CD4-positive, CD25-positive, alpha-beta regulatory T cell (primary cell): ENCODE data around the gene STOX2. TPM values are rescaled to one million over a fixed set of nuclear protein-coding genes. Genes with fewer than 3 reads are reported as not detected.

ENCODE experiments used
- ATAC-seq, 2 donors: fragments of 150-1000 bp; cut with Tn5 transposase; one replicate each; pipeline ENCODE4 v1.10.0; 2021; ENCODE audit warnings: low read depth in 2 of 2, moderate number of reproducible peaks in 2 of 2, moderate library complexity in 1 of 2
- DNase-seq, 3 donors: peaks; one replicate each; pipeline versions ENCODE4 v3.0.0 to v3.0.0-alpha.2; 2012 to 2022; ENCODE audit warnings: mixed read lengths in 1 of 3
- H3K27ac ChIP-seq: one replicate; pipeline ENCODE4 v1.7.0; 2013; ENCODE audit warnings: mild to moderate bottlenecking, low read length; ENCODE audit not compliant: insufficient read depth, poor library complexity, severe bottlenecking
- H3K27me3 ChIP-seq: one replicate; pipeline ENCODE4 v1.7.0; 2013; ENCODE audit warnings: low read length; ENCODE audit not compliant: control insufficient read depth, insufficient read depth
- H3K36me3 ChIP-seq: one replicate; pipeline ENCODE4 v1.7.0; 2013; ENCODE audit warnings: mild to moderate bottlenecking, low read length, moderate library complexity; ENCODE audit not compliant: control insufficient read depth, insufficient read depth
- H3K4me1 ChIP-seq: 2 replicates; pipeline ENCODE4 v1.7.0; 2013; ENCODE audit warnings: mild to moderate bottlenecking, low read length; ENCODE audit not compliant: insufficient read depth, control insufficient read depth, poor library complexity, severe bottlenecking
- H3K4me3 ChIP-seq: one replicate; pipeline ENCODE4 v1.7.0; 2013; ENCODE audit warnings: low read depth, mild to moderate bottlenecking, low read length, moderate library complexity
- H3K9me3 ChIP-seq, 2 experiments: 1 replicate in 1 of 2; 2 replicates in 1 of 2; pipeline ENCODE4 v1.7.0; 2013; ENCODE audit warnings: low read length in 2 of 2, mild to moderate bottlenecking in 1 of 2, moderate library complexity in 1 of 2; ENCODE audit not compliant: control insufficient read depth in 2 of 2
- H3K27ac Mint-ChIP-seq, 3 donors: one replicate each; pipeline ENCODE4 v1.8.0; 2020 to 2022; ENCODE audit warnings: mild to moderate bottlenecking in 3 of 3, mixed read lengths in 3 of 3, moderate library complexity in 2 of 3
- H3K27me3 Mint-ChIP-seq: one replicate; pipeline ENCODE4 v1.8.0; 2022; ENCODE audit warnings: mild to moderate bottlenecking, mixed read lengths
- H3K36me3 Mint-ChIP-seq: one replicate; pipeline ENCODE4 v1.8.0; 2020; ENCODE audit warnings: mixed read lengths
- H3K4me1 Mint-ChIP-seq, 4 donors: one replicate each; pipeline ENCODE4 v1.8.0; 2020 to 2022; ENCODE audit warnings: mixed read lengths in 4 of 4, mild to moderate bottlenecking in 1 of 4
- H3K4me3 Mint-ChIP-seq, 4 donors: one replicate each; pipeline ENCODE4 v1.8.0; 2020 to 2022; ENCODE audit warnings: mild to moderate bottlenecking in 4 of 4, mixed read lengths in 4 of 4, moderate library complexity in 3 of 4
- H3K9me3 Mint-ChIP-seq, 7 donors: one replicate each; pipeline ENCODE4 v1.8.0; 2020 to 2022; ENCODE audit warnings: mixed read lengths in 7 of 7, mild to moderate bottlenecking in 3 of 7, moderate library complexity in 2 of 7
- polyA plus RNA-seq, 4 donors: library from polyadenylated mRNA; unstranded; fragments of 300-500 nt; fragmentation: Illumina TruSeq; gene quantifications; one replicate each; pipeline ENCODE4 v1.2.3, GENCODE V29; 2021
- total RNA-seq: library from RNA; stranded (reverse); gene quantifications from one replicate; pipeline ENCODE4 v1.2.3, GENCODE V29; 2022

STOX2 gene
- total and polyA plus RNA-seq, 5 donors from 2014 or later: not detected

DNA sequence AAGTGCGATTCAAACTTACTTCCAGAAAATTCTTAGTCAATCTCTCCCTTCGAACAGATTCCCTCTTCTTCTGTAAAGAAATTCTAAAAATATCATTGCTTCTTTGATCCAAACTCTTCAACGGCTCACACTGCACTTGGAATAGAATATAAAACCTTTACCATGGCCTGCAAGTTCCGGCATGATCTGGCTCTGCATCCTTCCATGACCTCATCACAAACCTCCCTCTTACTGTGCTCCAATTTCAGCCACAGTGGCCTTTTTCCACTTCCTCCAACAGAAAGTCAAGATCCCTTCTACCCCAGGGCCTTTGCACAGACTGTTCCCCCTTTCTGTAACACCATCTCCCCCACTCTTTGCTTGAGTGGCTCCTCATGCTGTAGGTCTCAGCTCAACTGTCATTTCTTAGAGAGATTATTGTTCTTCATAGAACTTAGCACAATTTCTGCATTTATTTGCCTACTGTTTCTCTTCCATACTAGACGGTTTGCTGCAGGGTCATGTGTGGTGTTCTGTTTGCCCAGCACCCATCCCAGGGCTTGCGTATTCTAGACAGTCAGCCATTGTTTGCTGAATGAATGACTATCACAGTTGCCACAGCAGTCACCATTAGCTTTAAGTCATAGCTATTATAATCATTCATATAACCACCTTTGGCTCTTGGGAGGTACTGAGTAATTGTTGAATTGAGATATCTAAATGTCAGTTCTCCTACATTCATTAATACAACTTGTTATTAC, 1.9 kb upstream of the STOX2 start:
- no peaks in the 10 kb centered on the region for H3K36me3 ChIP-seq
- H3K27me3 Mint-ChIP-seq: peaks cover 45% of the 10 kb centered on the region
- H3K4me1 Mint-ChIP-seq: peaks cover 0 to 6% (median 4%) of the 10 kb centered on the region in 4 donors
- no peak for DNase-seq
- H3K4me3 Mint-ChIP-seq: no peak overlapping the region
- peaks cover 0 to 4% (median 3%) of the 10 kb centered on the region in 7 donors for H3K9me3 Mint-ChIP-seq
- H3K9me3 ChIP-seq: no peaks in the 10 kb centered on the region
- no peak overlapping the region for H3K27ac ChIP-seq
- no peak overlapping the region for H3K4me3 ChIP-seq
- H3K27me3 ChIP-seq: peaks cover 23% of the 10 kb centered on the region
- H3K27ac Mint-ChIP-seq: no peak overlapping the region
- no peaks in the 10 kb centered on the region for H3K36me3 Mint-ChIP-seq
- ATAC-seq: no peak
- H3K4me1 ChIP-seq: peaks cover 9% of the 10 kb centered on the region

DNA sequence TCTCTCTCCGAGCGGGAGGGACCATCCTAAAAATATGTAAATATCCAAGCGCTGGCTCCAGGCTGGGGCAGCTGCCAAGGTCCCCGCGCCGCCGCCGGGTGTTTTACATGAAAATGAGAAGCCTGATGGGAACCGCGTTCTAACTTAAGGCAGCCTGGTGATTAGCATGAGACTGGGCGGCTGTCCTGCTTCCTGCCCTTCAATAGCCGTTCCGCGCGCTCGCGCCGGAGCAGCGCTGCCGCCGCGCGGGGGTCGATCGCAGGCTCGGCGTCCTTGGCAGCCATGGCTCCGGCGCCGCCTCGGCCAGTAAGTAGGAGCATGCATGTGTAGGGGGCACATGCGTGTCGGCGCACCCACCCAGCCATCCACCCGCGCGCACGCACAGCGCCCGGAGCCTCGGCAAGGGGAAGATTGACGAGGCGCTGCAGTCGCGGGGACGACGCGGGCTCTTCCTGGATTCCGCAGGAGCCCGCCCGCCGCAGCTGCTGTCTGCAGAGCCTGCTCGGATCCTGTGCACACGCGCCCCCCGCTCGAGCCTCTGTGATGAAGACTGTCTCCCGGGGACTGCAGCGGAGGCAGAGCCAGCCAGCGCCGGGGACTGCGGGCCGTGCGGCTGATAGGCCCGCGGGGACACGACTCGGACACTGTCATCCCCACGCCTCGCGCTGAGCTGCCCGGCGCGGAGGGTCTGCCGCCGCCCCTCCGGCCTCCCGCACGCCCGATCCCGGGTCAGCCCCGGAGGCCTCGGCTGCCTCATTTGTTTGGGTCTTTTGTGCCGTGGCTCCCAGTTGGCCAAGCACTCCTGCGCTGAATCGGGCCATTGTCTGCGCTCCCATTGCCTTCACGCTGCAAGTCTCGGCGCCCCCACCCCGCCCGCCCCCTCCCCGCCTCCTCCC, 734 bp downstream of the STOX2 start:
- peak in 1 of 3 donors; percentile 13 for DNase-seq
- no peak for ATAC-seq
- Mint-ChIP-seq H3K36me3 (no peaks in the 10 kb centered on the region), H3K4me1 (peaks cover 0 to 6% (median 4%) of the 10 kb centered on the region in 4 donors), H3K27me3 (peaks cover 61% of the 10 kb centered on the region), H3K9me3 (peaks cover 0 to 4% (median 0%) of the 10 kb centered on the region in 7 donors), H3K4me3 (no peak overlapping the region), H3K27ac (no peak overlapping the region)
- Histone ChIP-seq H3K4me1 (peaks cover 9% of the 10 kb centered on the region), H3K27ac (no peak overlapping the region), H3K36me3 (no peaks in the 10 kb centered on the region), H3K4me3 (no peak overlapping the region), H3K9me3 (no peaks in the 10 kb centered on the region), H3K27me3 (peaks cover 33% of the 10 kb centered on the region)

DNA sequence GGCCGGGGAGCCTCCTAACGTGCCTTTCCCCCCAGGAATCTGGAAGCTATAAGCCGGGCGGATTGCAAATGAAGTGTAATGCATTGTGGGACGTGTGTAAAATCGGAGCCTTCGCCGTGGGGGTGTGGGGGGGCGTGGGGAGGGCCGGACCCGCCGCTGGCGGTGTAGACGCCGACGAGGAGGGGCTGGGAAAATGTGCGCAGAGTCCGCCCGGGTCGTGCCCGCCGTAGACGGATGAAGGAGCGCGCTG, 1.3 kb downstream of the STOX2 start:
- Mint-ChIP-seq H3K9me3 (peaks cover 0 to 2% (median 0%) of the 10 kb centered on the region in 7 donors), H3K4me3 (no peak overlapping the region), H3K27me3 (peaks cover 61% of the 10 kb centered on the region), H3K27ac (no peak overlapping the region), H3K4me1 (peaks cover 0 to 6% (median 4%) of the 10 kb centered on the region in 4 donors), H3K36me3 (no peaks in the 10 kb centered on the region)
- Histone ChIP-seq H3K4me1 (peaks cover 9% of the 10 kb centered on the region), H3K36me3 (no peaks in the 10 kb centered on the region), H3K27me3 (peaks cover 30% of the 10 kb centered on the region), H3K4me3 (no peak overlapping the region), H3K9me3 (no peaks in the 10 kb centered on the region), H3K27ac (no peak overlapping the region)
- ATAC-seq: no peak
- no peak for DNase-seq

DNA sequence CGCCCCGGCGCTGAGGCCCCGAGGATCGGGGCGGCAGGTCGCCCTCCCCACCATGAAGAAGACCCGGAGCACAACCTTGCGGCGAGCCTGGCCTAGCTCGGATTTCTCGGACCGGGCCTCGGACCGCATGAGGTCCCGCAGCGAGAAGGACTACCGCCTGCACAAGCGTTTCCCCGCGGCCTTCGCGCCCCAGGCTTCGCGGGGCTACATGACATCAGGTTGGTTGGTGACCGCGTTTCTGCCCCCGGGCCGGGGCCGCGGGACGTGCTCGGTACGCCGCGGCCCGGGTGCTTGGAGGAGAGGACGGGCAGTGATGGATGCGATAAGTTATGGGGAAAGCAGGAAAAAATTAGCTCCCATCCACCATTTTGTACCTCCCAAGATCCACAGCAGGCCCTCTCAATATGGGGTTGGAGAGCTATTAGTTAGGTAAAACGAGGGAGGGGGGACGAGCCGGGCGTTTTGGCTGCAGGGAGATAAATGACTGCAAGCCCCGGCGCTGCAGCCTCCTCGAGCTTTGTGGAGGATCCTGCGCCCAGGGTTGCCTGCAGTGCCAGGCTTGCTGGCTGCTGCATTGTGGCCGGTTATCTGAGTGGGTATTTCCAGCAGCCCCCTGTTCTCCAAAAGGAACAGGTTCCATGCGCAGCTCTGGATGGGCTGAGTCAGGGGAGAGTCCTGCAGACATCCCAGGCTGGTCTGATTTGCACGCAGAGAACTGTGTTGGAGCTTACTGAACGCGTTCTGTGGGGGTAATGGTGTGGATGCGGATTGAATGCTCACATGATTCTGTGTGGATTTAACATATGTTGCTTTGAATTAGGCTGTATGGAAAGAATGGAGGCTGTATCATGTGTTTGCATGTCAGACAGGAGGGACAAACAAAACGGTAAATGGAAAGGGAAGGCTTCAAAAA, 1.9 kb downstream of the STOX2 start:
- Mint-ChIP-seq H3K4me3 (peak overlapping the region in 2 of 4 donors; percentile 9 to 22), H3K27me3 (peaks cover 58% of the 10 kb centered on the region), H3K27ac (no peak overlapping the region), H3K9me3 (peaks cover 0 to 2% (median 0%) of the 10 kb centered on the region in 7 donors), H3K36me3 (no peaks in the 10 kb centered on the region), H3K4me1 (peaks cover 0 to 6% (median 4%) of the 10 kb centered on the region in 4 donors)
- H3K36me3 ChIP-seq: no peaks in the 10 kb centered on the region
- H3K27ac ChIP-seq: no peak overlapping the region
- no peak for ATAC-seq
- DNase-seq: no peak
- H3K4me3 ChIP-seq: no peak overlapping the region
- H3K27me3 ChIP-seq: peaks cover 30% of the 10 kb centered on the region
- H3K9me3 ChIP-seq: no peaks in the 10 kb centered on the region
- H3K4me1 ChIP-seq: peaks cover 9% of the 10 kb centered on the region

DNA sequence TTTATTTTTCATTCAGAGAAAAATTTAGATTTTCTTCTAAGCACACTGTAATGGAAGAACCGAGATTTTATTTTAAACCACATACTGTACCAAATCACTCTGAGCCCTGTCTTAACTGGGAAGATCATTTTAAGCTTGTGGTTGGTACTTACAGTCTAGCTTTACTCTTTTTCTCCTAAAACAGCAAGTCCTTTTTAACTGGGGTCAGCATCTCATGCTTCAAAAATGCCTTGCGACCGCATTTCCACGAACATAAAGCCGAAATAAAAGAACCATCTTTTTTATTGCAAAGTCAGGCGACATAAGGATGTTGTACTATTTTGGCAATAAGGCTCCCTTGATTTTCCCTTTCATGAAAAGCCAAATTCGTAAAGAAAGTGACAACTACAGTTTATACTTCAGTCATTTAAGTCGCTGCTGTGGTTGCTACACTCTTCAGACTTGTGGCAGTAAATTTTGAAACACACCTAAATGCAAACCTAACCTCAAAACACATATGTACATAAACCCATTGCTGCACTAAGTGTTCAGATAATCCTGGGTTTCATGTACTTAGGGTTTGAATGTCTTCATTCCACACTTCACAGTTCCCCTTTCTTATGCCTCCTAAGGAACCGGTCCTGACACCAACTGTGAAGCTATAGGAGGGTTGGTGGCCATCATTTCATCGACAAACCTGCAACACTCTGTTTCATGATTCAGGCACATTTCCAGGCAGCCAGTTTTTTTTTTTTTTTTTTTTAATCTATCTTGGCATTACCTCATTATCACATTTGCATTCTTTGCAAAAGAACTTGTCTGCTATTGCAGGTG, 3.0 kb downstream of the STOX2 start:
- H3K27ac ChIP-seq: no peak overlapping the region
- no peak overlapping the region for H3K27ac Mint-ChIP-seq

DNA sequence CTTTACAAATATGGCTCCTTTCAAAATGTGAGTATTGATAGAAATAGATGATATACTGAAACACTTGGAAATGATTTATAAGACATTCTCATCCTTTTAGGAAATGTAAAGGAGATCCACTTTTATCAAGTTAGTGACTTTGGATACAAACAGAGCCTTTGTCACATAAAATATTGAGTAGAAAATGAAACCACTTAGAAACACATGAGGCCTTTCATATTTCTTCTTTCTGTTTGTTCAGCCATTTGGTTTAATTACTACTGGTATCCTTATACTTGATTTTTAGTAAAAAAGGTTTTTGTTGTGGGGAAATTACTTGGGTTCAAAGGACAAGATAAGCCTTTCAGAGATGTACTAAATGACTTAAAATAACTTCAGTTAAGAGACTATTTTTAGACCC, 4.1 kb downstream of the STOX2 start:
- Mint-ChIP-seq H3K4me3 (no peak overlapping the region), H3K4me1 (peaks cover 0 to 6% (median 4%) of the 10 kb centered on the region in 4 donors), H3K27me3 (peaks cover 44% of the 10 kb centered on the region), H3K9me3 (no peaks in the 10 kb centered on the region), H3K36me3 (no peaks in the 10 kb centered on the region), H3K27ac (no peak overlapping the region)
- Histone ChIP-seq H3K4me3 (no peak overlapping the region), H3K27me3 (peaks cover 23% of the 10 kb centered on the region), H3K36me3 (no peaks in the 10 kb centered on the region), H3K9me3 (no peaks in the 10 kb centered on the region), H3K27ac (no peak overlapping the region), H3K4me1 (peaks cover 9% of the 10 kb centered on the region)
- DNase-seq: no peak
- no peak for ATAC-seq

More for the DNA sequence above, 3.0 kb downstream of the STOX2 start:
- H3K4me3 ChIP-seq: no peak overlapping the region
- H3K4me1 ChIP-seq: peaks cover 9% of the 10 kb centered on the region
- ATAC-seq: no peak
- peaks cover 0 to 6% (median 4%) of the 10 kb centered on the region in 4 donors for H3K4me1 Mint-ChIP-seq
- H3K9me3 Mint-ChIP-seq: peaks cover 0 to 2% (median 0%) of the 10 kb centered on the region in 7 donors
- no peak for DNase-seq
- no peaks in the 10 kb centered on the region for H3K36me3 ChIP-seq
- H3K36me3 Mint-ChIP-seq: no peaks in the 10 kb centered on the region
- H3K27me3 Mint-ChIP-seq: peaks cover 55% of the 10 kb centered on the region
- no peak overlapping the region for H3K4me3 Mint-ChIP-seq
- H3K27me3 ChIP-seq: peaks cover 25% of the 10 kb centered on the region
- H3K9me3 ChIP-seq: no peaks in the 10 kb centered on the region

DNA sequence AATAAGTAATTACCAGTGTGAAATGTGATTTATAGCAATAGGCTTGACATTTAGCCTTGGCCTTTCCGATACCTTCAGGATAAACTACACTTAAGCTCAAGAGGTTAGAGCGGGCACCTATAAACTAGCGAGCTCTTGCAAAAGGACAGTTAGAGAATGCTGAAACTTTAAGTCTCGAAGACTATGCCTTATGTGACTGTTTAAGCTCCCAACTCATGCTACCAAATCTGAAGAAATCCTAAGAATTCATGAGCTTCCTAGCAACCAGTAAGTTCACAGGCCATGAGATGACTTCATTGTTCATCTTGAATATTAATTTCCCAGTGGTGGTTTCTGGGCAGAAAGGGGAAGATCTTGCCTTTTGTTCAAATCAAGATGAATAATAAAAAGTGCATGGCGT, 4.7 kb downstream of the STOX2 start:
- Mint-ChIP-seq H3K4me3 (no peak overlapping the region), H3K27me3 (peaks cover 38% of the 10 kb centered on the region)

More for the DNA sequence above, 4.7 kb downstream of the STOX2 start:
- Histone ChIP-seq H3K27ac (no peak overlapping the region), H3K9me3 (no peaks in the 10 kb centered on the region), H3K36me3 (no peaks in the 10 kb centered on the region), H3K27me3 (peaks cover 19% of the 10 kb centered on the region), H3K4me1 (peaks cover 9% of the 10 kb centered on the region), H3K4me3 (no peak overlapping the region)
- H3K27ac Mint-ChIP-seq: no peak overlapping the region
- no peak for ATAC-seq
- no peaks in the 10 kb centered on the region for H3K9me3 Mint-ChIP-seq
- no peak for DNase-seq
- peaks cover 0 to 4% (median 2%) of the 10 kb centered on the region in 4 donors for H3K4me1 Mint-ChIP-seq
- H3K36me3 Mint-ChIP-seq: no peaks in the 10 kb centered on the region
